C1 segment of cervical spinal cord (tissue), 14 donors: Measurements from ENCODE around the gene SLC36A4.
"Not testable (repeated sequence)": the region's sequence is repeated elsewhere in the genome, so short reads cannot be mapped to it uniquely, and the experiment has no call there.

Experiments used
- DNase-seq, 14 donors: peaks; one replicate each; lab custom pipeline; 2025; lab: John Stamatoyannopoulos, UW

Gene SLC36A4

GRCh38 chr11:93197380-93198214 lies at the start of gene SLC36A4:
SLC36A4 (minus strand) TSS chr11:93197991; CDS start chr11:93197832, 159 bp downstream.
- DNase-seq = peak; percentile 20 to 89 (median 84)

GRCh38 chr11:93246790-93247189 lies 49.0 kb upstream of the SLC36A4 start:
- DNase-seq = not testable (repeated sequence)

- no peak for DNase-seq
These were observed 46.2 kb upstream of the SLC36A4 start for GRCh38 chr11:93244018-93244417.

- DNase-seq = no peak
These were observed 42.2 kb upstream of the SLC36A4 start for GRCh38 chr11:93239966-93240365.

GRCh38 chr11:93238956-93239355 lies 41.2 kb upstream of the SLC36A4 start:
- DNase-seq = no peak

GRCh38 chr11:93236741-93237675 lies 39.2 kb upstream of the SLC36A4 start:
- no peak for DNase-seq

- DNase-seq = peak in 13 of 14 donors; percentile 7 to 71 (median 51)
These were observed 36.9 kb upstream of the SLC36A4 start for GRCh38 chr11:93234602-93235207.

GRCh38 chr11:93229876-93230275 lies 32.1 kb upstream of the SLC36A4 start:
- no peak for DNase-seq

- DNase-seq = peak in 1 of 14 donors; percentile 8
These were observed 27.9 kb upstream of the SLC36A4 start for GRCh38 chr11:93225662-93226061.

GRCh38 chr11:93221539-93221938 lies 23.7 kb upstream of the SLC36A4 start:
- no peak for DNase-seq

GRCh38 chr11:93220078-93220477 lies 22.3 kb upstream of the SLC36A4 start:
- no peak for DNase-seq

GRCh38 chr11:93219440-93219839 lies 21.6 kb upstream of the SLC36A4 start:
- no peak for DNase-seq

- DNase-seq = no peak
These were observed 18.8 kb upstream of the SLC36A4 start for GRCh38 chr11:93216511-93217101.

GRCh38 chr11:93213622-93214021 lies 15.8 kb upstream of the SLC36A4 start:
- no peak for DNase-seq

GRCh38 chr11:93212094-93212493 lies 14.3 kb upstream of the SLC36A4 start:
- no peak for DNase-seq

- DNase-seq = no peak
These were observed 11.7 kb upstream of the SLC36A4 start for GRCh38 chr11:93209466-93209865.

- no peak for DNase-seq
These were observed 11.0 kb upstream of the SLC36A4 start for GRCh38 chr11:93208663-93209270.

- DNase-seq = peak in 1 of 14 donors; percentile 3
These were observed 1.8 kb upstream of the SLC36A4 start for GRCh38 chr11:93199616-93200015.

- peak in 1 of 14 donors; percentile 72 for DNase-seq
These were observed 539 bp upstream of the SLC36A4 start for GRCh38 chr11:93198215-93198845.

- DNase-seq = peak in 1 of 14 donors; percentile 43
These were observed 893 bp downstream of the SLC36A4 start for GRCh38 chr11:93196816-93197379.
